Measurements from ENCODE around the gene PLCL1.

DNA sequence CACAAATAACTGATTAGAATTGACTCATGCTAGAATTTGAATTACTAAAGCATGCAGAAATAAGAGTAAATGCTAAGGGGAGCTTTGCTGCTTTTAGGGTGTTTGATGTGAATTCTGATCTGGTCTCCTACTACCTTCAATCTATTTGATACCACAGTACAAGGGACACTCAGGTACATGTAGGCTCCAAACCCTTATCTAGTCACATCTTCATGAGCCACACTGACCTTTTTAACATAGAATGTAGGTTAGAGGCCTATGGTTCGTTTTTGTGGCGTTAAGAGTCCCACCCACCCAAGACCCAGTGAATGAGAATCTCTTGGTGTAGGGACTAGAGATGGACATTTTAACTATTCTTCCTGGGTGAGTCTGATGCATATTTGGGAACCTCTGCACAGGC is 65.7 kb downstream of the PLCL1 start:
- TF ChIP-seq, protein P1, sequence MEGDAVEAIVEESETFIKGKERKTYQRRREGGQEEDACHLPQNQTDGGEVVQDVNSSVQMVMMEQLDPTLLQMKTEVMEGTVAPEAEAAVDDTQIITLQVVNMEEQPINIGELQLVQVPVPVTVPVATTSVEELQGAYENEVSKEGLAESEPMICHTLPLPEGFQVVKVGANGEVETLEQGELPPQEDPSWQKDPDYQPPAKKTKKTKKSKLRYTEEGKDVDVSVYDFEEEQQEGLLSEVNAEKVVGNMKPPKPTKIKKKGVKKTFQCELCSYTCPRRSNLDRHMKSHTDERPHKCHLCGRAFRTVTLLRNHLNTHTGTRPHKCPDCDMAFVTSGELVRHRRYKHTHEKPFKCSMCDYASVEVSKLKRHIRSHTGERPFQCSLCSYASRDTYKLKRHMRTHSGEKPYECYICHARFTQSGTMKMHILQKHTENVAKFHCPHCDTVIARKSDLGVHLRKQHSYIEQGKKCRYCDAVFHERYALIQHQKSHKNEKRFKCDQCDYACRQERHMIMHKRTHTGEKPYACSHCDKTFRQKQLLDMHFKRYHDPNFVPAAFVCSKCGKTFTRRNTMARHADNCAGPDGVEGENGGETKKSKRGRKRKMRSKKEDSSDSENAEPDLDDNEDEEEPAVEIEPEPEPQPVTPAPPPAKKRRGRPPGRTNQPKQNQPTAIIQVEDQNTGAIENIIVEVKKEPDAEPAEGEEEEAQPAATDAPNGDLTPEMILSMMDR (conservative IDR thresholded peaks at IDR 0.05 in 1 of 2, IDR thresholded peaks at IDR 0.05 in 1 of 2; ENCODE audit: extremely low read depth in 1 of 2, insufficient read depth in 1 of 2, low read depth in 1 of 2, low read length in 2 of 2) = no peak
- TF ChIP-seq EZH2 (IDR thresholded peaks at IDR 0.05; ENCODE audit: borderline replicate concordance, low read length) = no peak
